ENCODE results near the gene RBMS2.
A peak's percentile ranks its signal among the peaks of the same experiment; 100 is the strongest.
"Not testable (repeated sequence)": the region's sequence is repeated elsewhere in the genome, so short reads cannot be mapped to it uniquely, and the experiment has no call there.

Gene RBMS2

GRCh38 chr12:56518570-56518969 is 3.0 kb upstream of the RBMS2 start:
- no peak for DNase-seq

- no peak for DNase-seq
Measured at GRCh38 chr12:56520048-56520447, 1.6 kb upstream of the RBMS2 start.

- no peak for DNase-seq
Measured at GRCh38 chr12:56520506-56520905, 1.1 kb upstream of the RBMS2 start.

GRCh38 chr12:56521209-56521589 is 421 bp upstream of the RBMS2 start:
- peak in 1 of 6 experiments; percentile 3 for DNase-seq

- no peak for DNase-seq
Measured at GRCh38 chr12:56522411-56523193, 982 bp downstream of the RBMS2 start.

GRCh38 chr12:56528846-56529245 is 7.2 kb downstream of the RBMS2 start:
- DNase-seq: no peak

- no peak for DNase-seq
Measured at GRCh38 chr12:56529656-56530055, 8.0 kb downstream of the RBMS2 start.

- no peak for DNase-seq
Measured at GRCh38 chr12:56530390-56531055, 8.9 kb downstream of the RBMS2 start.

- no peak for DNase-seq
Measured at GRCh38 chr12:56537546-56537945, 15.9 kb downstream of the RBMS2 start.

- no peak for DNase-seq
Measured at GRCh38 chr12:56541631-56542030, 20.0 kb downstream of the RBMS2 start.

- DNase-seq: no peak
Measured at GRCh38 chr12:56542164-56542563, 20.5 kb downstream of the RBMS2 start.

- DNase-seq: no peak
Measured at GRCh38 chr12:56545023-56545604, 23.5 kb downstream of the RBMS2 start.

- no peak for DNase-seq
Measured at GRCh38 chr12:56546680-56547079, 25.1 kb downstream of the RBMS2 start.

- no peak for DNase-seq
Measured at GRCh38 chr12:56551070-56551469, 29.4 kb downstream of the RBMS2 start.

- peak in 1 of 6 experiments; percentile 10 for DNase-seq
Measured at GRCh38 chr12:56565510-56566101, 44.0 kb downstream of the RBMS2 start.

GRCh38 chr12:56568146-56568545 is 46.5 kb downstream of the RBMS2 start:
- DNase-seq: no peak

GRCh38 chr12:56571121-56571520 is 49.5 kb downstream of the RBMS2 start:
- no peak for DNase-seq

- no peak for DNase-seq
Measured at GRCh38 chr12:56572288-56572687, 50.7 kb downstream of the RBMS2 start.

GRCh38 chr12:56574210-56574609 is 52.6 kb downstream of the RBMS2 start:
- no peak for DNase-seq

- not testable (repeated sequence) for DNase-seq
Measured at GRCh38 chr12:56577248-56577647, 55.6 kb downstream of the RBMS2 start.

GRCh38 chr12:56578983-56579546 is 57.4 kb downstream of the RBMS2 start:
- DNase-seq: no peak

- peak in 1 of 6 experiments; percentile 12 for DNase-seq
Measured at GRCh38 chr12:56581418-56582145, 60.0 kb downstream of the RBMS2 start.

- no peak for DNase-seq
Measured at GRCh38 chr12:56585098-56585497, 63.5 kb downstream of the RBMS2 start.

Measured in stimulated activated naive CD4-positive, alpha-beta T cell (primary cell).